Measurements from ENCODE around the gene HYAL1.

DNA sequence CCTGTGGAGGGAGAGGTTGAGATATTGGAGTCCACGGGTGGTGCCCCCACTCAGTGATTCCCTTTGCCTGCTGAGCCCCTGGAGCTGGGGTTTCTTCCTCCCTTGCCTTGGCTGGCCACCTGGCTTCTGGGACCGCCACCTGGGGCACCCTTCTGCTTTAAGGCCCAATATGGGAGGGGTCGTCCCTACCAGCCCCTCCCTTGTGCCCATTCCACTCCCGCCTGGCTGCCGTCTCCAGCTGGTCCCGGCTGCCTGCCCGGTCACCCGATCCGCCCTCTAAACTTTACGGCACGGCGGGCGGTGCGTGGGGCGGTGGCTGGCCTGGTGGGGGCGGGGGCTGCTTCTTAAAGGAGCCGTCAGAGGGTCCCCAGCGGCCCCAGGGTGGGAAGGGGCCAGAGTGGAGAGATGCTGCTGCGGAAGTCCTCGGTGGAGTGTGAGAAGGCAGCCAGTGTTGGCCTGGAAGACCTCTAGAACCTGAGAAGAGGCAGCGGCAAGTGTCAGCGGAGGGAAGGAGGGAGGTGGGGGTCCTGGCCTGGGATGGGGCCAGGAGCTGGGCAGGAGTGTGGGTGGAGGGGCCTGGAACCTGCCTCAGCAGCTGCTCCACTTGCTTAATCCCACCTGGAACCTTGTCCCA is 36.0 kb downstream of the HYAL1 start:
- no peak for TF ChIP-seq EZH2 (IDR thresholded peaks at IDR 0.05; ENCODE audit: borderline replicate concordance, low read depth, low read length, poor library complexity, severe bottlenecking)
- TF ChIP-seq, protein P1, sequence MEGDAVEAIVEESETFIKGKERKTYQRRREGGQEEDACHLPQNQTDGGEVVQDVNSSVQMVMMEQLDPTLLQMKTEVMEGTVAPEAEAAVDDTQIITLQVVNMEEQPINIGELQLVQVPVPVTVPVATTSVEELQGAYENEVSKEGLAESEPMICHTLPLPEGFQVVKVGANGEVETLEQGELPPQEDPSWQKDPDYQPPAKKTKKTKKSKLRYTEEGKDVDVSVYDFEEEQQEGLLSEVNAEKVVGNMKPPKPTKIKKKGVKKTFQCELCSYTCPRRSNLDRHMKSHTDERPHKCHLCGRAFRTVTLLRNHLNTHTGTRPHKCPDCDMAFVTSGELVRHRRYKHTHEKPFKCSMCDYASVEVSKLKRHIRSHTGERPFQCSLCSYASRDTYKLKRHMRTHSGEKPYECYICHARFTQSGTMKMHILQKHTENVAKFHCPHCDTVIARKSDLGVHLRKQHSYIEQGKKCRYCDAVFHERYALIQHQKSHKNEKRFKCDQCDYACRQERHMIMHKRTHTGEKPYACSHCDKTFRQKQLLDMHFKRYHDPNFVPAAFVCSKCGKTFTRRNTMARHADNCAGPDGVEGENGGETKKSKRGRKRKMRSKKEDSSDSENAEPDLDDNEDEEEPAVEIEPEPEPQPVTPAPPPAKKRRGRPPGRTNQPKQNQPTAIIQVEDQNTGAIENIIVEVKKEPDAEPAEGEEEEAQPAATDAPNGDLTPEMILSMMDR (conservative IDR thresholded peaks at IDR 0.05; ENCODE audit: low read depth, low read length) = no peak

All from A673 (cell line).